ENCODE measurements around the gene RGL4.

The RGL4 gene

DNA sequence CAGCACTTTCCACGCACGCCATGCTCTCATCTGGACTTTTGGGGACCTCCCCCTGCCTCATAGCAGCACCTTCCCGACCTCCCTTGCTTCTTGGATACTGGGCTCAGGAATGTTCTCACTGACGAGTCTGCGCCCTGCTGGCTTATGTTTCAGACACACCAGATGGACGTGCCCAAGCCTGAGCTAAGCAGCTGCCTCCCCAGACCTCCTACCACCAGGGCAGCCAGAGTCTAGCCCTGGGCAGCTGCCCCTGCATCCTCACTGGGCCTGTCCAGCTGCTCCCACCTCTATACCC, 13.2 kb upstream of the RGL4 start:
- in situ Hi-C loops (cut with HindIII; ENCODE audit: low sequenced_read_pairs) = no loop called here

DNA sequence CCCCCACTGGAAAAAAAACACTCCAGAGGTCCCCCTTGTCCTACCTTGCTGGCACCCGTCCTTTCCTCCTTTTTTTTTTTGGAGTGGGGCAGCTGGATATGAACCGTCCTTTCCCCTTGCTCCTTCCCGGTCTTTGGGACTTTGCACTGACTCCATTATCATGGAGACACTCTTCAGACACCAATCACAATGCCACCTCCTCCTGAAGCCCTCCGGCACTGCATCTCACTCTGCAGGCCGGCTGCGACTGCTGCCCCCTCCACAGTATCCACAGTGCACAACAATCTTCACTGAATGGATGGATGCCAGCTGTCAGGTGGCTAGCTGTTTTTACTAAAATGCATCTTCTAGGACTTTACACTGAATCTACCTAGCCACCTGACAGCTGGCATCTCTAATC, 12.7 kb upstream of the RGL4 start:
- in situ Hi-C loops (cut with HindIII; ENCODE audit: low sequenced_read_pairs) = no loop called here

DNA sequence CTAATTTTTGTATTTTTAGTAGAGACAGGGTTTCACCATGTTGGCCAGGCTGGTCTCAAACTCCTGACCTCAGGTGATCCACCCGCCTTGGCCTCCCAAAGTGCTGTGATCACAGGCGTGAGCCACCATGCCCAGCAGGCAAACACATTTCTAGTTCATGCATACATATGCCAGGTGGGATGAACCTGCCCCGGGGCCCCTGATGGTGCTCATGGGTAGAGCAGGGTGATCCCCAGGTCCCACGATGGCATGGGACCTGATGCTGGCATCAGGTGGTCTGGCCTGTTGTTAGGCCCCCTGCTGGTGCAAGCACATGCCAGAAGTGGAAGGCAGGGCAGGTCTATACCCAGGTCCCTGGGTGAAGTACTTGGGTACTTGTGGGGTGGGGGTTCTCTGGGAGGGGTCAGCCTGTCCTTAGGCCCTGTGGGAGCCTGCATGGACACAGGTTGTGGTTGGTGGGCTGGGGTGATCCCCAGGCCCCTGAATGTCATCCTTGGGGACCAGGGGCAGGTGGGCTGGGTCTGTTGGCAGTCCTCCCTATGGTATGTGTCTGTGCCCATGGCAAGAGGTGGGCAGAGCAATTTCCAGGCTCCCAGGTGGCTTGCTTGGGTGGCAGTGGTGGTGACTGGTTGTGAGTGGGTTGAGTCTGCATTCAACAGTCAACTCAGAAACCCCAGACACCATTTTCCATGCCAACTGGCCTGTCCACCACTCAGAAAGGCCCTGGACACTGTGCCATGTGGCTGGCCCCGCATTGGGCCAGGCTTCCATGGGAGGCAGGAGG, 9.6 kb upstream of the RGL4 start:
- in situ Hi-C loops (cut with HindIII; ENCODE audit: low sequenced_read_pairs) = no loop called here

DNA sequence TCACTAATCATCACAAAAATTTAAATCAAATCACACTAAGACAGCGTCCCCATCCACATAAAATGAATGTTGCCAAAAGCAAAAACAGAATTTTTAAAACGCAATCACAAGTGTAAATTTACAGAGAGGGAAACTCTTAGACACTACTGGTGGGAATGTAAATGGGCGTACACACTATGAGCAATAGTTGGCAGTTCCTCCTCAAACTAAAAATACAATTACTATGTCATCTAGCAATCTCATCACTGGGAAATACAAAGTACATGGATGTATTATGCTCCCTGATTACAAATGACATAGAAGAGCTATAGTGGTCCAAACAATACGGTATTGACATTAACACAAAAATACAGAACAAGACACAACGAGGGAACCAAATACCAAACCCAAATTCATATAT, 8.7 kb upstream of the RGL4 start:
- in situ Hi-C loops (cut with HindIII; ENCODE audit: low sequenced_read_pairs) = no loop called here

DNA sequence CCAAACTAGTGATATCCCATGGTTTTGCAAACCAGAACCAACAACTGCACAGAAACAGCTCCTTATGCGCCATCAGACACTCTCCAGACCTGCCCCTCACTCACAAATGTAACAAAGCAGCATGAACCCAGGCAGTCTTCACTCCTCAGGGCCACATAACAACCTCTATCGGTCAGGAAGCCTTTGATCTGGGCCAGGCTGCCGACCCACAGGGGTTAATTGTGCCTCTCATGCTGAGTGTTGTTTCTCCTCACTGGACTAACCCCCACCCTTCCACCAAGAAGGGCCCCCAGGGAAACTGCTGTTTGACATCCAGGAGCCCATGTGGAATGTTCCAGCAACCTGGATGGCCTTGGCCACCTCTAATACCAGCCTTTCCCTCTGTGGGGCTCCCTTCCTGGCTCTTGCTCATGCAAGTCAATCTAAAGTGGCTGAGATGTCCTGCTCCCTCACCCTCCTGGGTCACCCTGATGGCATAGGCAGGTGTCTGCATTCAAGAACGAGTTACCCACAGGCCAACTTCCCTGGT, 7.9 kb upstream of the RGL4 start:
- in situ Hi-C loops (cut with HindIII; ENCODE audit: low sequenced_read_pairs) = no loop called here

DNA sequence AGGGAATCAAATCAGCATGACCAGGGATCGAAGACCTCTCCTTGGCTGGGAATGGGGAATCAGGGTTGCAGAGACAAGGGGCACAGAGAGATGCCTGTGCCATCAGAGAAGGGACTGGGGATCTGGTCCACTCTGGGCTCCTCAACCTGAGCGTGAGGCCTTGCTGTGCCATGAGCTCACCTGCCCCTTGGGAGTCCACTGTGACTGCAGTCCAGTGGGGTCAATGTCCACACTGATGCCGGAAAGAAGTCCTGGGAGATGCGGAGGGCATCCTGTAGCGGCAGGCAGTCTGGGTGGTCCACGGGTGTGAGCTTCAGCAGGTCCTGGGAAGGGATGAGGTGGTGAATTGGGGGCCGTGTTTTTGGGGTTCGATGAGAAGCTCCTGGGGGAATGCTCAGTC, 7.3 kb upstream of the RGL4 start:
- in situ Hi-C loops (cut with HindIII; ENCODE audit: low sequenced_read_pairs) = no loop called here

DNA sequence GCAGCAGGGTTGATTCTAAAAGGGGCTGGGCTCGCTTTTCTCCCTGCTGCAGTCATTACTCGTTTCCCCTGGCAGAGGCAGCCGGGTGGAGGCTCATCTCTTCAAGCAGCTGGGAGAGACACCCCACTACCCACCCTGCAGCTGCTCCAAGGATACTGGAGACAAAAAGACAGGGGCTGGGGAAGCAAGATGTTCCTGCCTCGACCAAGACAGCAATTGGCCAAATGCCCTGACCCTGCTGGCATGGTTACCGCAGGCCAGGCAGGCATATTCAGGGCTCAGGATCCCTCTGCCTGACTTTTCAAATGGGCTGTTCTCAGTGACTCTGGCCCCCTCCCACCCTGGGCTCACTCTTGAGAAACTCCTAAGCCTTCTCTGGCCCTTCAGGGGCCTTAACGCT, 6.8 kb upstream of the RGL4 start:
- in situ Hi-C loops (cut with HindIII; ENCODE audit: low sequenced_read_pairs) = no loop called here

DNA sequence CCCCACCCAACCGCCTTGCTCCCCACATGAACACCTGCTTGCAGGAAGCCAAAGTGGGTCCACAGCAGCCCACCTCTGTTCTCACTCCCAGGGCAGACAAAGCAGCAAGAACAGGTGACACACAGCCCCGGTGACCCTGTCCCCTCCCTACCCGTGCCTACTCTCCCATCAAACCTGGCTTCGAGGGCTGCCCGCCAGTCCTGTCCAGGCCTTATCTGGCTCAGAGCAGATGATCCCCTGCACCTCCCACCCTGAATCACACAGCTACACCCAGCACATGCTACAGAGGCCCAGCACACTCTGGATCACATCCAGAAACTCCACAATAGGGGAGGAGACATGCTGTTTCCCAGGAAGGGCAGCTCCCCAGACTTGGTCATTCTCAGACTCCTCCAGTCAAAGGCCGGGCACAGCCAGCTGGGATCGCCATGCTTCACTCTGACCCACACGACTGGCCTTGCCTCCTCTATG, 6.2 kb upstream of the RGL4 start:
- in situ Hi-C loops (cut with HindIII; ENCODE audit: low sequenced_read_pairs) = no loop called here

DNA sequence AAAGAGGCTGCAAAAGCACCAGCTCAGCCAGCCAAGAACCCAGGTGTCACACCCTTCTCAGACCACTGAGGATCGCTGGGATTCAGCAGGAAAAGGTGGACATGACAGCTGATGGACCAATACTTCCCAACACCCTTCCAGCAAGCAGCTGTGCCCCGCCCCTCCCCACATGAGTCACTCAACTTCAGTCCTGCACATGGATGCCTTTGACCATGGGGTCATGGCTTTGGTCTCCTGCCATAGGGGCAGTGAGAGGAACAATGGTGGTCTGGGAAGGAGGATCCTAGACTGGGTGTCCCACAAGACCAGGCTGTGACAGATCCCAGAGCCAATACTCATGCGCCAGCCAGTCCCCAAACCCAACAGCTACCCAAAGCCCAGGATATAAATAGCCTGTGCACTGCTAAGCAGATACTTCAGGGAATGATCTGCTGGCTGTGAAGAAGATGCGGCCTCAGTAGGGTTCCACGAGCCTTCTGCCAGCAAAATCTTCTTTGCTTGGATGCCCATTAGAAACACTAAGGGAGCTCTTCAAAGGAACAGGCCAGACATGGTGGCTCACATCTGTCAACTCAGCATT, 5.5 kb upstream of the RGL4 start:
- in situ Hi-C loops (cut with HindIII; ENCODE audit: low sequenced_read_pairs) = no loop called here

DNA sequence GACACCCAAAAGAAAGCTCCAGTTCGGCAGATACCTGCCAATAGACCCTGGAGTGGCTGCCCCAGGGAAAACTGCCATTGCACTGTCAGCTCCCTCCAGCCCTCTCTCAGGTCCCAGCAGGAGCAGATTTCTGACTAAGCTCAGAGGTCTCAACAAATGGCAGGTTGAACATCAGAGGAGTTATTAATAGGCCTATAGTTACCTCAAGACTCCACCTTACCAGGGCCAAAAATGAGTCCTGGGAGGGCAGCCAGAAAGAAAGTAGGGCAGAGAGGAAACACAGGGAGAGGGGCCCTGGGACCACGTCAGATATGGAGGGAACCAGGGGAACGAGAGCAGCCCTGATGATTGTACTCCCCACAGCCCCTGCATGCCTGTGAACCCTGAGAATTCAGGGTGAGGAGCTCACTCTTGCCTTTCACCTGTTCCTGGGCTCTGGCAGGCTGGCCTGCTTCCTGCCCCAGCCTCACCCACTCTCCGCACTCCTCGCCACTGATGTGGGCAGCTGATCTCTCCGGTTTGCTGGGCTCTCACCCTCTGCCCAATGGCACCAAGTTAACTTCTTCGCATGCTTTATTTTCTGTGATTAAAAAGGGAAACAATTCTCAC, 4.3 kb upstream of the RGL4 start:
- in situ Hi-C loops (cut with HindIII; ENCODE audit: low sequenced_read_pairs) = no loop called here

DNA sequence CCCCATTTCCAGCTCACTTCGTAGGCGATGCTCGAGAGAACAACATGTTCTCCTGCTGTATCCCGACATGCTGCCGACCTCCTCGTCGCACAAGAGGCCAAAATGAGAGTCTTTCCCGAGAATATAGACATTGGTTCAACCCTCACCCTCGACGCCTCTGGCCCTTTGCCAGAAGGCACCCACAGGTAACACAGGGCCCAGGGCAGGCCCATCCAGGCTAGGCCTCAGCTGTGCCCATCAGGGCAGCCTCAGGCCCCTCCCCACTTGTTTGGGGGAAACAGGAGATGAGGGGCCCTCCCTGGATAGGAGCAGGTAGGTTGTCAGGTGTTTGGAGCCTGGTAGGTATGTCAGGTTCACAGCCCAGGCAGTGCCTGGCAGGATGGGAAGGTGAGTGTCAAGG, 2.7 kb upstream of the RGL4 start:
- in situ Hi-C loops (cut with HindIII; ENCODE audit: low sequenced_read_pairs) = no loop called here

DNA sequence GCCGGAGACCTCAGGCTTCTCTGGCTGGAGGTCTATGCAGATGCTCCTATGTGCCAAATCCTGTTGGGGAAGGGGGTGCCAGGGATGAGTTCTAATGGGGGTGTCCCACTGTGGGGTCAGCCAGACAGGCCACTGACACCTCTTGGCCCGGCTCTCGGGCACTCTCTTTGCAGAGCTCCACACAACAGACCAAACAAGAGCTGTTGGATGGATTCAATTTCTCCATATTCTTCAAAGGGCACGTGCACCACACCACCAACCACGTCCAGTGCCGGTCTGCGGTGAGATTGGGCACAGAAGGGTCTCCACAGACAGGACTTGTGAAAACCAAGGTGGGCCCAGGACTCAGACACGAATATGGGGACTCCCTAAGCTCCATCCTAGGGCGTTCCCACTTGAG, 2.2 kb upstream of the RGL4 start:
- in situ Hi-C loops (cut with HindIII; ENCODE audit: low sequenced_read_pairs) = no loop called here

DNA sequence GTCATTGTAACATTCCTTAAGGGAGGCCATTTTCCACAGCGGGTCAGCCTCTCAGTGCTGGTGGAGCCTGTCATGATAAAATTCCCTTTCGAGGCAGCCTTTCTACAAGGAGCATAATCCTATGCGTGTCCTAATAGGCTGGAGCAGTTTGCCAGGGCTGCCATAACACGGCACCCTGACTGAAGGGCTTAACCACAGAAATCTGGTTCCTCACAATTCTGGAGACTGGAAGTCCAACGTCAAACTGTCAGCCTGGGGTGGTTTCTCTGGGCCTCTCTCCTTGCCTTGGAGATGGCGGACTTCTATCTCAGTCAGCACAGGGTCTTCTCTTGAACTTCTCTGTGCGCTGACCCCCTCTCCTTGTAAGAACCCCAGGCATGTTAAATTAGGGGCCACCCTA, 1.4 kb upstream of the RGL4 start:
- in situ Hi-C loops (cut with HindIII; ENCODE audit: low sequenced_read_pairs) = no loop called here

DNA sequence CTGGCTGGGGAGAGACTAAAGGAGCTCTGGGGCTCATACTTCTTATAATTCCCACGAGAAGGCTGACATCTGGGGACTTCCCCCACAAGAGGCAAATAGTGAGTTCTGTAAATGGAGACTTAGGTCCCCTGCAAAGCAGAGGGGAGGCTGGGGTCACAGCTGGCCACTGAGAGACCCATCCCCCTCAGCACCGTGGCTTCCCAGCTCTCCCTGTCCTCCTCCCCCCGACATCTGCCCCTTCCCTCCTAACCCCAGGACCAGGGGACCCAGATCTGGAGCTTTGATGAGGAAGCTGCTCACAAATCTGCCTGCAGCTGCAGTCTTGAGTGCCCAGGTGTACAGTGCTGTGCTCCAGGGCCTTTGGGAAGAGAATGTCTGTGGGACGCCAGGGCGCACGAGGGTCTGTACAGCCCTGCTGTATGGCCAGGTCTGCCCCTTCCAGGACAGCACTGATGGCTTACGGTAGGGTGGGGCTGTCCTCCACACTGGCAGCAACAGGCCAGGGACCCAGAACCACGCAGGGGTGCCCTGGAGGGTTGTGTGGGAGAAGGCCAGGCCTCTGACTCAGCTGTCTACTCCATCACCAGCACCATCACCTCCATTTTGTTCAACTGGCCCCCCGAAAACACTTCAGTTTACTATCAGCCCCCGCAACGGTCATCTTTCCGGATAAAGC, 1.1 kb downstream of the RGL4 start:
- in situ Hi-C loops (cut with HindIII; ENCODE audit: low sequenced_read_pairs) = no loop called here

DNA sequence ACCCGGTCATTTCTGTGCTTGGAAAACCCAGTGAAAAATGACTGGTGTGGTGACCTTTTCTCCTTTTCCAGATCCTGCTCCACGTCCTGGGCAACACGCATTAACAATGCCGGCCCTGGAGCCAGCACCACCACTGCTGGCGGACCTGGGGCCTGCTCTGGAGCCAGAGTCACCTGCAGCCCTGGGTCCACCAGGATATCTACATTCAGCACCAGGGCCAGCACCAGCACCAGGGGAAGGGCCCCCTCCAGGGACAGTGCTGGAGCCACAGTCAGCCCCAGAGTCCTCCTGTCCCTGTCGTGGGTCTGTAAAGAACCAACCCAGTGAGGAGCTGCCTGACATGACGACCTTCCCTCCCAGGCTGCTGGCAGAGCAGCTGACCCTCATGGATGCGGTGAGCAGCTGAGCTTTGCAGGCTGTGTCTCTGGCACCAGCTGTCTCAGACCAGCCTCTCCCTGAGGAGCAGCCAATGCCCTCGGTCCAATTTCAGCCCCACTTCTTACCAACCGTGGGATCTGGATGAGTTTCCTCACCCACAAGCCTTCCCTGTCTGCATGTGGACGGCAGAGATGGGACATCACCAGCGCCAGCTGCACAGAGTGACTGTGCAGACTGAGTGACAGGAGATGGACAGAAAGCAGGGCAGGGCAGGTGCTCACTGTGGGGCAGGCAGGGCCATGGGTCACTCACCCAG, 1.9 kb downstream of the RGL4 start:
- in situ Hi-C loops (cut with HindIII; ENCODE audit: low sequenced_read_pairs) = no loop called here

DNA sequence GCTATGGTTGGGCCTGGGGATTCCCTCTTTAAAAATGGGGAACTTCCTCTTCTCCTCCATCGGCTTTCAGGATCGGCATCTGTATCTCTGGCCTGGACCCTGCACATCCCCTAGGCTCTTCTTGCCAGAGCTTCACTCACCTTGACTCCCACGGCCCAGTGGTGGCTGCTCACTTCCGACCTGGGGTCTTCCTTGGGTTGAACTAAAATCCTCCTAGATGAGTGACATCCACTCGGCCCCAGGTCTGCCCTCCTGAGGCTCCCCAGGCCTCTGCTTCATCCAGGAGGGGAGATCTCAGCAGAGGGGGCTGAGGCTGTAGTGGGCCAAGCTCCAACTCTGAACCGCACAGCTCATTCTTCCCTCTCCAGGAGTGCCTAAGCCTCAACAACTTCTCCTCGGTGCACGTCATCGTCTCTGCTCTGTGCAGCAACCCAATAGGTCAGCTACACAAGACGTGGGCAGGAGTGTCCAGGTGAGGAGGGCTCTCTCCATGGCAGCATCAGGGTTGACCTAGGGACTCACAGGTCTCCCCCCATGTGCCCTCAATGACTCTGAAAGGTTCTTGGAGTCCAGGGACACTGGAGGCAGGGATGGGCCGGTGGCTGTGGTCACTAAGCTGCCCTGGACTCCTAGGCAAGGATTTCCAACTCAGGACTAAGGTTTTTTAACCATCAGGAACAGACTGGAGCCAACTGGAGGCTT, 3.3 kb downstream of the RGL4 start:
- in situ Hi-C loops (cut with HindIII; ENCODE audit: low sequenced_read_pairs) = no loop called here

DNA sequence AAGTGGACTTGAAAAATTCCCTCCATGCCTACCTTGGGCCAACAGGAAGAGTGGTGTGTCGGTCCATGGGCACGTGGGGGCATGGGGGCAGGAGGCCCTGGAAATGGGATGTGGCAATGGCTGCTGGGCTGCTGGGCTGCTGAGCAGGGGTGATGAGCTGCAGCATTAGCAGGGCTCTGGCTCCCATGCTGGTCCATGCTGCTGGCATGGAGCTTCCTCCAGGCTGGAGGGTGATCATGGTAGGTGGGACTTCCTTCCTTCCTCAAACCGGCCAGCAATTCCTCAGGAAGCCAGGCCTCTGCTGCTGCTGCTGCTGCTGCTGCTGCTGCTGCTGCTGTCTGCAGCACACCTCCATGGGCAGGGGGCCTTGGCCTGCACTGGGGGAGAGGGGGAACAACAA, 4.3 kb downstream of the RGL4 start:
- in situ Hi-C loops (cut with HindIII; ENCODE audit: low sequenced_read_pairs) = no loop called here

DNA sequence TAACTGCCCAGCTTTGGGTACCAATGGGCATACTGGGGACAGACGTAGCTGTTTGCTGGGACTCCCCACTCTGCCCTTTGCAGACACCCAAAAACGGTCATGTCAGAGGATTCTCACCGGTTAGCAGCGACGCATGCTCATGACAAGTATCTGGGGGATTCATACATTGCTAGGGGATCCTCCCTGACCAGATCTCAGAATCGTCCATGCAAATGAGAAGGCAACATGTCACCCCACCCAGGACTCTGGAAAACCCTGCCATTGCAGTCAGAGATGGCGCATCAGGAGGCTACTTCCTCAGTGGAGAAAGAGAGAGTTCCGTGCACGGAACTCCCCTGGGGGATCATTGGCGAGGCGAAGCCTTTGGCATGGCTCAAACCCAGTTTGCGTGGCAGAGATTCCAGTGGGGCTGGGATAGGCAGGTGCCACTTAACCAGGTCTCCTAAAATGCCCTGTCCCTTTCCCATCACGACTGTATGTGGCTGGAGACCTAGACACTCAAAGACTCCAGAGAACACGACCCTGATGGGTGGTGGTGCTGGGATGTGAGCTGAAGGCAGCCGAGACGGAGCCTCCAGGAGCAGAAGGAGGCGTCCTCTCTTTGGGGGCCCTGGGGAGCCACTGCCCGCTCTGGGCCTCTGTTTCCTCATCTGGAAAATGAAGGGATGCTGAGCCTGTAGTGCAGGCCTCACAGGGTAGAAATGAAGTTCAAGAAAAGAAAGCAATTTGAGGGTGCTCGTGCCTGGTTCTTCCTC, 4.9 kb downstream of the RGL4 start:
- in situ Hi-C loops (cut with HindIII; ENCODE audit: low sequenced_read_pairs) = no loop called here

DNA sequence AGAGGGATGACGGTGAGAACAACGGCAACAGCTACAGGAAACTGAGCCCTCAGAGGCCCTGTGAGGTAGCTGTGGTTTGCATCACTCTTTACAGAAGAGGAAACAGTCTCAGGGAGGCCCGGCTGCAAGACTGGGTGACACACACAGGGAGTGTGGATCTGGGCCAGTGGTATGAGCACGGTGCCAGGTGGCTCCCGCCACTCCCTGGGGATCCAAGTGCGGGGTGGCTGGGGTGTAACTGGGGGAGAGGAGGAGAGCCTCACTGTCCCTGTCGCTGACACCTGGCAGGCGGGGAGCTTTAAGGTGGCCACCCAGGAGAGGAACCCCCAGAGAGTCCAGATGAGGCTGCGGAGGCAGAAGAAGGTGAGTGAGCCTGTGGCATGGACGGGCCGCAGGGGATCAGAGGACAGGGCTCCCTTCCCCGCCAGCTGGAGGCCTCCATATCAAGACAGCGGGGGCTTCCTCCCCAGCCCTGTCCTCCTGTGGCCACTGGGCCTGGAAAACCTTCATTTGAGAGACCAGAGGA, 5.6 kb downstream of the RGL4 start:
- in situ Hi-C loops (cut with HindIII; ENCODE audit: low sequenced_read_pairs) = no loop called here

All from DLD1 (cell line).